ENCODE data around the gene CCDC9B.

CCDC9B gene

DNA sequence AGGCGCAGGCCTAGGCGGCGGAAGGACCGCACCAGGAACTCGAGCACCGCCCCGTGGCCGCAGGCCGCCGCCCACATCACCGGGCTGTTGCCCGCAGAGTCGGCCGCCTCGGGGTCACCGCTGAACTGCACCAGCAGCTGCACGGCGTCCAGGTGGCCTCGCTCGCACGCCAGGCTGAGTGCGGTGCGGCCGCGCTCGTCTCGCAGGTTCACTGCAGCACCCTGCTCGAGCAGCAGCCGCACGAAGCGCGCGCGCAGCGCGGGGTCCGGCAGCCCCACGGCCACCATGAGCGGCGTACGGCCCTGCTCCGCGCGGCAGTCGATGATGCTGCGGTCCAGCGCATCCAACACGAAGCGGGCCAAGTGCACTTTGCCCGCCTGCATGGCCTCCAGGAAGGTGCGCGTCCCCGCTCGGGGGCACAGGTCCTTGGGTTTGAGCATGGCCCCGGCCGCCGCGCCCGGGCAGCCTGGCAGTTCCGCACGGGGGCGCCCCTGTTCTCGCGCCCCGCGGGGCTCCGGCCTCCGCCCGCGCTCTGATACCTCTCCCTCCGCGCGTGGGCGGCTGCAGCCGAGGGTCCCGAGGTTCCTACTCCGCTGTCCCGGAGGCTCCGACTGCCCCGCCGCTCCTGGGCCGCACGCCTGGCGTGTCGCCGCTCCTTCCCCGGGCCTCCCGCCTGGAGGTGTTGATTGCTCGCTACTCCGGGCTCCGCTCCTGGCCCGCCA, 58.4 kb downstream of the CCDC9B start:
- ATAC-seq (ENCODE audit: insufficient read depth, low read depth) = no peak
- DNase-seq = no peak
- TF ChIP-seq EZH2 (IDR thresholded peaks at IDR 0.05; ENCODE audit: borderline replicate concordance, low read depth, low read length, severe bottlenecking) = no peak
- TF ChIP-seq, protein P1, sequence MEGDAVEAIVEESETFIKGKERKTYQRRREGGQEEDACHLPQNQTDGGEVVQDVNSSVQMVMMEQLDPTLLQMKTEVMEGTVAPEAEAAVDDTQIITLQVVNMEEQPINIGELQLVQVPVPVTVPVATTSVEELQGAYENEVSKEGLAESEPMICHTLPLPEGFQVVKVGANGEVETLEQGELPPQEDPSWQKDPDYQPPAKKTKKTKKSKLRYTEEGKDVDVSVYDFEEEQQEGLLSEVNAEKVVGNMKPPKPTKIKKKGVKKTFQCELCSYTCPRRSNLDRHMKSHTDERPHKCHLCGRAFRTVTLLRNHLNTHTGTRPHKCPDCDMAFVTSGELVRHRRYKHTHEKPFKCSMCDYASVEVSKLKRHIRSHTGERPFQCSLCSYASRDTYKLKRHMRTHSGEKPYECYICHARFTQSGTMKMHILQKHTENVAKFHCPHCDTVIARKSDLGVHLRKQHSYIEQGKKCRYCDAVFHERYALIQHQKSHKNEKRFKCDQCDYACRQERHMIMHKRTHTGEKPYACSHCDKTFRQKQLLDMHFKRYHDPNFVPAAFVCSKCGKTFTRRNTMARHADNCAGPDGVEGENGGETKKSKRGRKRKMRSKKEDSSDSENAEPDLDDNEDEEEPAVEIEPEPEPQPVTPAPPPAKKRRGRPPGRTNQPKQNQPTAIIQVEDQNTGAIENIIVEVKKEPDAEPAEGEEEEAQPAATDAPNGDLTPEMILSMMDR (IDR thresholded peaks at IDR 0.05; ENCODE audit: borderline replicate concordance, extremely low read depth, low read length, poor library complexity, severe bottlenecking) = no peak
- Histone ChIP-seq H2AFZ (ENCODE audit: low read depth, low read length) (no peak overlapping the region), H3K36me3 (ENCODE audit: insufficient read depth, low read length) (no peaks in the 10 kb centered on the region), H3K4me1 (ENCODE audit: insufficient read depth, low read length) (peaks cover 11% of the 10 kb centered on the region), H3K27me3 (ENCODE audit: insufficient read depth, low read length, poor library complexity) (peaks cover 7% of the 10 kb centered on the region), H3K4me2 (ENCODE audit: insufficient read depth, low read length) (no peak overlapping the region), H3K27ac (ENCODE audit: low read length) (no peak overlapping the region), H3K4me3 (ENCODE audit: low read depth in 1 of 2, low read length in 2 of 2) (no peak overlapping the region), H3K9ac (ENCODE audit: low read depth, low read length) (no peak overlapping the region), H3K9me3 (ENCODE audit: insufficient read depth, low read length, severe bottlenecking) (no peaks in the 10 kb centered on the region), H4K20me1 (ENCODE audit: insufficient read depth, low read length) (no peaks in the 10 kb centered on the region), H3K79me2 (ENCODE audit: insufficient read depth, low read length) (no peaks in the 10 kb centered on the region)

- Histone ChIP-seq H3K36me3 (ENCODE audit: insufficient read depth, low read length) (no peaks in the 10 kb centered on the region), H2AFZ (ENCODE audit: low read depth, low read length) (no peak overlapping the region), H3K4me2 (ENCODE audit: insufficient read depth, low read length) (no peak overlapping the region), H4K20me1 (ENCODE audit: insufficient read depth, low read length) (no peaks in the 10 kb centered on the region), H3K27ac (ENCODE audit: low read length) (no peak overlapping the region), H3K9me3 (ENCODE audit: insufficient read depth, low read length, severe bottlenecking) (no peaks in the 10 kb centered on the region), H3K4me3 (ENCODE audit: low read depth in 1 of 2, low read length in 2 of 2) (no peak overlapping the region), H3K4me1 (ENCODE audit: insufficient read depth, low read length) (peaks cover 15% of the 10 kb centered on the region), H3K79me2 (ENCODE audit: insufficient read depth, low read length) (no peaks in the 10 kb centered on the region), H3K9ac (ENCODE audit: low read depth, low read length) (no peak overlapping the region), H3K27me3 (ENCODE audit: insufficient read depth, low read length, poor library complexity) (peaks cover 11% of the 10 kb centered on the region)
- TF ChIP-seq, protein P1 (IDR thresholded peaks at IDR 0.05; ENCODE audit: borderline replicate concordance, extremely low read depth, low read length, poor library complexity, severe bottlenecking) = no peak
- DNase-seq = no peak
- ATAC-seq (ENCODE audit: insufficient read depth, low read depth) = no peak
Measured at GRCh38 chr15:40281801-40282146, 59.0 kb downstream of the CCDC9B start.

Data from DND-41 (cell line).